GM12878 (cell line): Measurements from ENCODE around the gene SNAI1.

Experiments
- CTCF ChIP-seq, 3 experiments: IDR thresholded peaks in 2 of 3; conservative IDR thresholded peaks in 1 of 3; 2 replicates each; pipeline ENCODE4 v1.5.1; 2011; ENCODE audit warnings: low read depth in 3 of 3, low read length in 3 of 3, mild to moderate bottlenecking in 3 of 3, control low read depth in 2 of 3, moderate library complexity in 2 of 3, inconsistent platforms in 1 of 3, mixed read lengths in 1 of 3; ENCODE audit not compliant: control insufficient read depth in 2 of 3, insufficient read depth in 1 of 3; ENCODE audit errors: extremely low read depth in 1 of 3
- JUND ChIP-seq: IDR thresholded peaks from 2 replicates; pipeline ENCODE4 v1.6.1; 2012; ENCODE audit warnings: low read depth, mild to moderate bottlenecking, low read length, improper control_type of control experiment, moderate library complexity
- NRF1 ChIP-seq: conservative IDR thresholded peaks from 2 replicates; pipeline ENCODE4 v1.6.1; 2011; ENCODE audit warnings: mild to moderate bottlenecking, low read depth, low read length, improper control_type of control experiment
- SUPT20H ChIP-seq: IDR thresholded peaks from 2 replicates; pipeline ENCODE4 v1.6.1; 2011; ENCODE audit warnings: low read depth, mild to moderate bottlenecking, low read length, moderate library complexity, borderline replicate concordance; ENCODE audit not compliant: control insufficient read depth
- SUZ12 ChIP-seq: fragments of 200-600 bp; sonication (generic); IDR thresholded peaks from one replicate; pipeline ENCODE4 v1.6.1; 2018; ENCODE audit warnings: antibody characterized with exemption, mild to moderate bottlenecking; ENCODE audit not compliant: unreplicated experiment

GRCh38 chr20:49951151-49951550 lies 31.6 kb upstream of the SNAI1 start:
- TF ChIP-seq SUZ12 (no peak), JUND (no peak), NRF1 (no peak), SUPT20H (no peak), CTCF (IDR thresholded peaks at IDR 0.05 in 2 of 3, conservative IDR thresholded peaks at IDR 0.05 in 1 of 3; ENCODE audit: control insufficient read depth in 2 of 3, extremely low read depth in 1 of 3, insufficient read depth in 1 of 3, low read depth in 3 of 3, low read length in 3 of 3) (no peak)
